CD8-positive, alpha-beta memory T cell (primary cell): ENCODE data around the gene LSM4. TPM values are rescaled to one million over a fixed set of nuclear protein-coding genes. Genes with fewer than 3 reads are reported as not detected.

Experiments used
- CTCF ChIA-PET: fragments of 350-600 bp; sonication (Branson Sonifier 250); formaldehyde crosslinking; loops from one replicate; lab custom pipeline; 2021; ENCODE audit warnings: antibody characterized with exemption; lab: Charles Lee
- POLR2A ChIA-PET: fragments of 350-600 bp; sonication (Branson Sonifier 250); formaldehyde crosslinking; loops from one replicate; lab custom pipeline; 2021; ENCODE audit warnings: antibody characterized with exemption; lab: Charles Lee
- DNase-seq, 5 donors: peaks; one replicate each; pipeline versions ENCODE4 v3.0.0 to v3.0.0-alpha.2; 2020 to 2022; ENCODE audit warnings: mixed read lengths in 1 of 5
- H3K27ac ChIP-seq: one replicate; pipeline ENCODE4 v1.7.0; 2013; ENCODE audit warnings: low read depth, mild to moderate bottlenecking, low read length, moderate library complexity
- H3K27me3 ChIP-seq: 2 replicates; pipeline ENCODE4 v1.7.0; 2013; ENCODE audit warnings: low read length, mild to moderate bottlenecking; ENCODE audit not compliant: insufficient read depth, poor library complexity, severe bottlenecking
- H3K36me3 ChIP-seq: 2 replicates; pipeline ENCODE4 v1.7.0; 2013; ENCODE audit warnings: mild to moderate bottlenecking, low read length, moderate library complexity; ENCODE audit not compliant: insufficient read depth
- H3K4me1 ChIP-seq: 2 replicates; pipeline ENCODE4 v1.7.0; 2013; ENCODE audit warnings: mild to moderate bottlenecking, low read length, moderate library complexity; ENCODE audit not compliant: insufficient read depth
- H3K4me3 ChIP-seq: 2 replicates; pipeline ENCODE4 v1.7.0; 2013; ENCODE audit warnings: mild to moderate bottlenecking, low read length
- H3K9me3 ChIP-seq: 2 replicates; pipeline ENCODE4 v1.7.0; 2013; ENCODE audit warnings: mild to moderate bottlenecking, low read length
- H3K27ac Mint-ChIP-seq, 8 donors: one replicate each; pipeline ENCODE4 v1.8.0; 2020 to 2021; ENCODE audit warnings: mixed read lengths in 8 of 8, mild to moderate bottlenecking in 6 of 8, inconsistent platforms in 3 of 8, moderate library complexity in 3 of 8
- H3K27me3 Mint-ChIP-seq, 2 donors: one replicate each; pipeline ENCODE4 v1.8.0; 2020 to 2021; ENCODE audit warnings: mixed read lengths in 2 of 2, mild to moderate bottlenecking in 1 of 2, moderate library complexity in 1 of 2
- H3K36me3 Mint-ChIP-seq, 3 donors: one replicate each; pipeline ENCODE4 v1.8.0; 2020 to 2021; ENCODE audit warnings: mixed read lengths in 3 of 3, inconsistent platforms in 1 of 3, mild to moderate bottlenecking in 1 of 3
- H3K4me1 Mint-ChIP-seq, 3 donors: one replicate each; pipeline ENCODE4 v1.8.0; 2020 to 2021; ENCODE audit warnings: mixed read lengths in 3 of 3, inconsistent platforms in 1 of 3, mild to moderate bottlenecking in 1 of 3
- H3K4me3 Mint-ChIP-seq, 7 donors: one replicate each; pipeline ENCODE4 v1.8.0; 2020 to 2021; ENCODE audit warnings: mixed read lengths in 7 of 7, mild to moderate bottlenecking in 6 of 7, moderate library complexity in 4 of 7, inconsistent platforms in 2 of 7
- H3K9me3 Mint-ChIP-seq, 5 donors: one replicate each; pipeline ENCODE4 v1.8.0; 2020 to 2022; ENCODE audit warnings: mixed read lengths in 5 of 5, mild to moderate bottlenecking in 3 of 5, moderate library complexity in 2 of 5, inconsistent platforms in 1 of 5
- polyA plus RNA-seq: library from polyadenylated mRNA; unstranded; fragments of 300-500 nt; fragmentation: Illumina TruSeq; gene quantifications from one replicate; pipeline ENCODE4 v1.2.3, GENCODE V29; 2021
- total RNA-seq, 2 experiments: library from RNA; stranded (reverse); gene quantifications; one replicate each; pipeline ENCODE4 v1.2.3, GENCODE V29; 2021

Gene LSM4
- total and polyA plus RNA-seq, 3 experiments from 2014 or later, result 154 to 373 (median 351) TPM

DNA sequence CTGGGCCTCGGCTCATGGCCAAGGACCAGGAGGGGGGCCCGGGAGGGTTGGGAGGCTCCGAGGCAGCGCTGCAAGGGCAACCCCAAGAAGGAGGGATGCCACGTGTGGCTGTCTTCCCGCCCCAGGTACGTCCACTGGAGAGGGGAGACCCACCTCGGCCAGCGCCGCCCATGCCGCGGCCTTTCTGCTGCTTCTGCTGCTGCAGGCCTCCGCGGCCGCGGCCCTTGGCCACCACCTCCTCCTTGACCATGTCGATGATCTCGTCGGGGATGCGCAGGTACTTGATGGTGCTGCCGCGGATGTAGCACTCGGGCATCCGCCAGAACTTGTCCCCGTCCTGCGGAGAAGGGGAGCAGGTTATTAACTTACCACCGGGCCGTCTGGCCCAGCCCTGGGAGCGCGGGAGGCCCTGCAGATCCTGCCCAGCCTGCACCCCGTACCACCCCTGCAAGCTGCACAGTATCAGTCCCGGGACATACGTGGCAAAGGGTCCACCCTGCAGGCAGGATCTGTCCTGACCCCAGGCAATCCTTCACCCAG is 13.3 kb downstream of the LSM4 start:
- Mint-ChIP-seq H3K27ac (no peak overlapping the region), H3K4me3 (no peak overlapping the region), H3K9me3 (no peaks in the 10 kb centered on the region), H3K27me3 (no peaks in the 10 kb centered on the region), H3K4me1 (peaks cover 29 to 40% (median 33%) of the 10 kb centered on the region in 3 donors), H3K36me3 (peaks cover 0 to 60% (median 3%) of the 10 kb centered on the region in 3 donors)
- Histone ChIP-seq H3K4me3 (no peak overlapping the region), H3K27ac (no peak overlapping the region), H3K9me3 (no peaks in the 10 kb centered on the region), H3K27me3 (no peaks in the 10 kb centered on the region), H3K36me3 (peaks cover 3% of the 10 kb centered on the region), H3K4me1 (peaks cover 25% of the 10 kb centered on the region)
- ChIA-PET POLR2A (interaction anchor here (0.7 to 3.4 kb wide), 3 partner anchors 28 to 31 kb away, joined by 3 to 36 read pairs (median 13); partner anchors contain the start of gene JUND), CTCF (interaction anchor here (1.2 to 1.9 kb wide), 3 partner anchors 13 to 30 kb away, joined by 3 to 12 read pairs (median 6); partner anchors contain the start of gene LSM4)
- DNase-seq, result no peak

DNA sequence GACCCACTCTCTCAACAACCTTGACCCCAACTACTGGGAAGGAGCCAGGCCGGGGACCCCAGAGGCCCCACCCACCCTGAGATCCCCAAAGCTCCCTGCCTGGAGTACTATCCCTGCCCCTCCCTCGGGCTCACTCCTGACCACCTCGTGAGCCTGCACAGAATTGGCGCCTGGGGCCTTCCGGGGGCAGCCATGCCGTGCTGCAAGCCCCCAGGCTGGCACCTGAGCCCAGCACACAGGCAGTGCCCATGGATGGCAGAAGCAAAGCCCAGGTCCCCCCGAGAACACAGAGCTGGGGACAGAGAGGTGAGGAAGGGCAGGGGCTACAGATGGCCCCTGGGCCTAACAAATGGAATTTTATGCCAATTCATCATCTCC is 13.9 kb downstream of the LSM4 start:
- no peaks in the 10 kb centered on the region for H3K36me3 ChIP-seq
- Mint-ChIP-seq H3K27me3 (no peaks in the 10 kb centered on the region), H3K36me3 (peaks cover 0 to 57% (median 4%) of the 10 kb centered on the region in 3 donors), H3K4me3 (no peak overlapping the region), H3K4me1 (peaks cover 31 to 43% (median 35%) of the 10 kb centered on the region in 3 donors), H3K9me3 (no peaks in the 10 kb centered on the region), H3K27ac (no peak overlapping the region)
- POLR2A ChIA-PET, result interaction anchor here (1.0 to 3.4 kb wide), 2 partner anchors 20 to 28 kb away, joined by 3 to 36 read pairs; partner anchors contain the start of gene JUND
- H3K27ac ChIP-seq, result no peak overlapping the region
- DNase-seq, result no peak
- CTCF ChIA-PET, result interaction anchor here (1.1 to 1.9 kb wide), 4 partner anchors 12 to 29 kb away, joined by 4 to 12 read pairs (median 4); partner anchors contain the start of gene LSM4
- H3K4me1 ChIP-seq, result peaks cover 28% of the 10 kb centered on the region
- no peaks in the 10 kb centered on the region for H3K9me3 ChIP-seq
- no peak overlapping the region for H3K4me3 ChIP-seq
- H3K27me3 ChIP-seq, result no peaks in the 10 kb centered on the region

DNA sequence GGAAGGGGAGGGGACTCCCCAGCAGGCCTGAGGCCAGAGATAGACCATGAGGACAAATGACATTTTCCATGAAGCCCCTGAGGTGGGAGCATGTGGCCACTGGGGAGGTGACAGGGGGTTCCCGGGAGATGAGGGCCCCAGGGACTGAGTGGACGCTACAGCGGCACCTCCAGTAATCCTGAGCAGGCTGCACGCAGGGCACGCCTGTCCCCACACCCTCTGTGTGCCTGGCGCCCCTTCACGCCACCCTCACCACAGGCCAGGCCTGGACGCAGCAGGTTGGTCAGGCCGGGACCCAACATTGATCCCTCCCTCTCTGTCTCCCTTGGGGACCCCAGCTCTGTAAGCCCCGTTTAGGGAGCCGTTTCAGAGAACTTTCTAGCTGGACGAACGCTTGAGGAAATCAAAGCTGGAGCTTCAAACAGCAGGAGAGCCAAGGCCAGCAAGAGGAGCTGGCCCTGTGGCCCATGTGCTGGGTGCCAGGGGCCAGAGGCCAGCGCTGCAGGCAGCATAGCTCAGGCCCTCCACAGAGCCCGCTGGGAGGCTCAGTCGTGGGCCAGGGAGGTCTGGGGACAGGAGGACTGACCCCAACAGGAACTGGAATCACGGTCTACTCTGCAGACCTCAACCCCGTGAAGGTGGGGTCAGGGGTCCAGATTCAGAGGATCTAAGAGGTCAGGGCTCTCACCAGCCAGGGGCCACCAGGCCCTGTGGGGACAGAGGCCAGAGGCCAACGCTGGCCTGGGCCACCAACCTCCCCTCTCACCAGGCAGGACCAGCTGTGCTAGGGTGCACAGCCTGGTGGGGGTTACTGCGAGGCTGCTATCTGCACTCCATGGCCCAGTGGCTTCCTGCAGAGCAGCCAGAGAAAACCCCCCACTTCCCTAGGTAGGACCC is 14.6 kb downstream of the LSM4 start:
- H3K4me1 Mint-ChIP-seq, result peaks cover 38 to 49% (median 42%) of the 10 kb centered on the region in 3 donors
- H3K27ac Mint-ChIP-seq, result peak overlapping the region in 1 of 8 donors; percentile 94
- H3K4me3 Mint-ChIP-seq, result no peak overlapping the region
- Histone ChIP-seq H3K4me1 (peaks cover 35% of the 10 kb centered on the region), H3K27me3 (no peaks in the 10 kb centered on the region), H3K9me3 (no peaks in the 10 kb centered on the region), H3K4me3 (no peak overlapping the region), H3K27ac (no peak overlapping the region), H3K36me3 (no peaks in the 10 kb centered on the region)
- DNase-seq, result no peak
- POLR2A ChIA-PET, result interaction anchor here (1.0 to 3.4 kb wide), 2 partner anchors 21 to 27 kb away, joined by 3 to 36 read pairs; partner anchors contain the start of gene JUND
- CTCF ChIA-PET, result interaction anchor here (0.6 to 1.9 kb wide), 5 partner anchors 13 to 1931 kb away, joined by 3 to 12 read pairs (median 4); partner anchors contain the start of gene LSM4
- no peaks in the 10 kb centered on the region for H3K9me3 Mint-ChIP-seq
- peaks cover 0 to 53% (median 4%) of the 10 kb centered on the region in 3 donors for H3K36me3 Mint-ChIP-seq
- peaks cover 0 to 1% of the 10 kb centered on the region in 2 donors for H3K27me3 Mint-ChIP-seq

DNA sequence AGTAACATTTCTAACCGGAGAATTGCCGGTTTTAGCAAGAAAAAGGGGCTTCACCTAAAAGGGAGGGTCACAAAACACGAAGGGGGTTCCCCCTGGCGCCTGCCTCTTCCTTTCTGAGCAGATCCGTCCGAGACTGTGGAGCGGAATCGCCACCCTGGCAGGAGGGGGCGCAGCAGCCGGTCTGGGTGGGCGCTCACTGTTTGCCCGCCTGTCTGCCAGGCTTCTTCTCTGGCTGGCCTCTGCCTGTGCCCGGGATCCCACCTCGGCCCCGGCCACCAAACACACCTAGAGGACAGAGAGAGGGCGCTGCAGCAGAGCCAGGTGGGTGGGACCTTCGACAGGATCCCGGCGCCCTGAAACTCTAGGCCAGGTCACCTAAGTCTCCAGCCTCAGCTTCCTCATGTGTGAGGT is 15.6 kb downstream of the LSM4 start:
- Mint-ChIP-seq H3K9me3 (no peaks in the 10 kb centered on the region), H3K27me3 (peaks cover 0 to 1% of the 10 kb centered on the region in 2 donors), H3K27ac (peak overlapping the region; percentile 57 to 99 (median 94)), H3K4me1 (peaks cover 36 to 48% (median 43%) of the 10 kb centered on the region in 3 donors), H3K4me3 (peak overlapping the region; percentile 60 to 96 (median 83)), H3K36me3 (peaks cover 0 to 44% (median 4%) of the 10 kb centered on the region in 3 donors)
- Histone ChIP-seq H3K36me3 (no peaks in the 10 kb centered on the region), H3K9me3 (no peaks in the 10 kb centered on the region), H3K4me3 (no peak overlapping the region), H3K27me3 (no peaks in the 10 kb centered on the region), H3K4me1 (peaks cover 42% of the 10 kb centered on the region), H3K27ac (no peak overlapping the region)
- ChIA-PET CTCF (interaction anchor here (0.9 to 1.4 kb wide), 4 partner anchors 9 to 28 kb away, joined by 5 to 13 read pairs (median 6); partner anchors contain the start of genes JUND and LSM4), POLR2A (interaction anchor here (0.7 to 3.4 kb wide), 6 partner anchors 9 to 115 kb away, joined by 3 to 36 read pairs (median 4); partner anchors contain the start of genes JUND and RAB3A)
- peak in 1 of 5 donors; percentile 32 for DNase-seq

DNA sequence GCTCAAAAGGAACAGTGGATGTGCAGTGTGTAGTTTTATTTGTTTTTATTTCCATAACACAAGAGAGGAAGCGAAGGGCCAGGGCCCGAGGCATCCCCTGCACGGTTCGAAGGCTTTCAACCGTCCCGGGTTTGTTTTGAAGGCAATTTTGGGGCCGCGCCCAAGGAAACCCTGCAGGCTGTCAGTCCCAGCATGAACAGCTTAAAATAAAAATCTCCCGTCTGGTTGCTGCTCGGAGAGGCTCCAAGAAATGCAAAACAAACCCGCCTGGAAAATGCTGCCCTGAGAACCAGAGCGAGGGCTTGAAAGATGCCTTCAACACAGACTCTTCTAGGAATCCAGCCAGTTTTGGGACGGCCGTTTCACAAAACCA is 16.0 kb downstream of the LSM4 start:
- POLR2A ChIA-PET, result interaction anchor here (0.6 to 3.4 kb wide), 7 partner anchors 9 to 115 kb away, joined by 3 to 36 read pairs (median 4); partner anchors contain the start of genes JUND and RAB3A
- CTCF ChIA-PET, result interaction anchor here (0.7 to 1.4 kb wide), 5 partner anchors 10 to 29 kb away, joined by 3 to 13 read pairs (median 5); partner anchors contain the start of genes JUND and LSM4
- Histone ChIP-seq H3K27me3 (no peaks in the 10 kb centered on the region), H3K9me3 (no peaks in the 10 kb centered on the region), H3K27ac (no peak overlapping the region), H3K4me3 (peak overlapping the region; percentile 8), H3K36me3 (no peaks in the 10 kb centered on the region), H3K4me1 (peaks cover 46% of the 10 kb centered on the region)
- DNase-seq, result peak in 1 of 5 donors; percentile 66
- peaks cover 36 to 51% (median 43%) of the 10 kb centered on the region in 3 donors for H3K4me1 Mint-ChIP-seq
- no peaks in the 10 kb centered on the region for H3K9me3 Mint-ChIP-seq
- H3K27ac Mint-ChIP-seq, result peak overlapping the region; percentile 38 to 99 (median 96)
- H3K27me3 Mint-ChIP-seq, result peaks cover 0 to 1% of the 10 kb centered on the region in 2 donors
- H3K4me3 Mint-ChIP-seq, result peak overlapping the region; percentile 60 to 96 (median 83)
- H3K36me3 Mint-ChIP-seq, result peaks cover 0 to 41% (median 4%) of the 10 kb centered on the region in 3 donors

DNA sequence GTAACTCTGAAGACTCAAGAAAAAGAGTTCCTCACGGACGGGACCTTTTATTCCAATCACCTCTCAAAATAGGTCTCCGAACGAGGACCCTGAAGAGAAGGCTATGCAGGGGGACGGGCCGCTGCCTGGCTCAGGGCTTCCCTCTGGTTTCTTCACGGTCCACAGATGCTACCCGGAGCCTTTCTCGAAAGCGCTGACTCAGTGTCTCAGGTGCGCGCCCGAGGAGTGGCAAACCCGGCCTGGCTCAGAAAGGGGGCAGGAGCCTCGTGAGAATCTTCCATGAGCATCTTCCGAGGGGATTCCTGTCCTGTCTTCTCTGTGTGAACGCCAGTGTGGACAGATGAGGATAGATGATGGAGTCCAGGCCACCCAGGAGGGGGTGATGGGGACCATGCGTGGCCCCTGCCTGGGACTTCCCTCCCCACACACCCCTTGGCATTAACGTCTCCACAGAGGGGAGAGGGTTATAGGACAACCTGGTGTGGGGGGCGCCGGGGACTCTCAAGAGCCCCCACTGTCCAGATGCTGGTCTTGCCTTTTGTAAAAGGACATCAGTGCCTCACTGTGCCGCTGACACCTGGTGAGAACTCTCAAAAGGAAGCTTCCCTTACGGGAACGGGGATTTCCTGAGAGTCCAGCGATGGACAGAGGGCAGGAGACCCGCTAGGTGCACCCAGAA is 16.5 kb downstream of the LSM4 start:
- Histone ChIP-seq H3K9me3 (no peaks in the 10 kb centered on the region), H3K27me3 (no peaks in the 10 kb centered on the region), H3K27ac (no peak overlapping the region), H3K4me1 (peaks cover 52% of the 10 kb centered on the region), H3K4me3 (peak overlapping the region; percentile 8), H3K36me3 (no peaks in the 10 kb centered on the region)
- no peak for DNase-seq
- ChIA-PET CTCF (interaction anchor here (0.7 to 2.1 kb wide), 6 partner anchors 10 to 28 kb away, joined by 3 to 72 read pairs (median 6); partner anchors contain the start of genes JUND and LSM4), POLR2A (interaction anchor here (0.6 to 5.4 kb wide), 9 partner anchors 10 to 114 kb away, joined by 3 to 283 read pairs (median 4); partner anchors contain the start of genes JUND, LSM4 and RAB3A)
- Mint-ChIP-seq H3K36me3 (peaks cover 0 to 38% (median 4%) of the 10 kb centered on the region in 3 donors), H3K27me3 (peaks cover 0 to 1% of the 10 kb centered on the region in 2 donors), H3K27ac (peak overlapping the region; percentile 69 to 99 (median 98)), H3K4me1 (peaks cover 36 to 55% (median 44%) of the 10 kb centered on the region in 3 donors), H3K9me3 (no peaks in the 10 kb centered on the region), H3K4me3 (peak overlapping the region; percentile 89 to 96 (median 92))
